NCI-H1436 treated with DMSO at 0.1 percent for 48 hours (cell line): ENCODE results near the gene C4orf50.

Experiments used
- DNase-seq: peaks from one replicate; lab custom pipeline; 2025; lab: John Stamatoyannopoulos, UW

The C4orf50 gene

GRCh38 chr4:6043843-6044242, 25.6 kb upstream of the C4orf50 start:
- DNase-seq = no peak

GRCh38 chr4:6043188-6043587, 25.0 kb upstream of the C4orf50 start:
- DNase-seq = no peak

- no peak for DNase-seq
These were observed 24.2 kb upstream of the C4orf50 start for GRCh38 chr4:6042293-6043063.

- no peak for DNase-seq
These were observed 23.6 kb upstream of the C4orf50 start for GRCh38 chr4:6041800-6042199.

GRCh38 chr4:6038711-6039110, 20.5 kb upstream of the C4orf50 start:
- no peak for DNase-seq

- DNase-seq = no peak
These were observed 17.6 kb upstream of the C4orf50 start for GRCh38 chr4:6035786-6036185.

GRCh38 chr4:6033381-6033780, 15.2 kb upstream of the C4orf50 start:
- no peak for DNase-seq

- DNase-seq = no peak
These were observed 14.3 kb upstream of the C4orf50 start for GRCh38 chr4:6032249-6033244.

- DNase-seq = no peak
These were observed 13.6 kb upstream of the C4orf50 start for GRCh38 chr4:6031846-6032245.

- DNase-seq = no peak
These were observed 12.4 kb upstream of the C4orf50 start for GRCh38 chr4:6030679-6031078.

GRCh38 chr4:6029254-6029653, 11.0 kb upstream of the C4orf50 start:
- no peak for DNase-seq

GRCh38 chr4:6028168-6028567, 9.9 kb upstream of the C4orf50 start:
- no peak for DNase-seq

- no peak for DNase-seq
These were observed 9.2 kb upstream of the C4orf50 start for GRCh38 chr4:6027392-6027791.

- no peak for DNase-seq
These were observed 6.2 kb upstream of the C4orf50 start for GRCh38 chr4:6024313-6024960.

- no peak for DNase-seq
These were observed 5.5 kb upstream of the C4orf50 start for GRCh38 chr4:6023731-6024130.

GRCh38 chr4:6022607-6023288, 4.5 kb upstream of the C4orf50 start:
- DNase-seq = no peak

GRCh38 chr4:6021831-6022606, 3.8 kb upstream of the C4orf50 start:
- DNase-seq = no peak

GRCh38 chr4:6020613-6021012, 2.4 kb upstream of the C4orf50 start:
- DNase-seq = no peak

- DNase-seq = no peak
These were observed 1.4 kb upstream of the C4orf50 start for GRCh38 chr4:6019316-6020263.

- DNase-seq = no peak
These were observed 431 bp downstream of the C4orf50 start for GRCh38 chr4:6017800-6018199.
